ENCODE measurements around the gene EIF3J.

EIF3J gene

GRCh38 chr15:44595656-44596510 is 58.9 kb downstream of the EIF3J start:
- no peak for DNase-seq

DNA sequence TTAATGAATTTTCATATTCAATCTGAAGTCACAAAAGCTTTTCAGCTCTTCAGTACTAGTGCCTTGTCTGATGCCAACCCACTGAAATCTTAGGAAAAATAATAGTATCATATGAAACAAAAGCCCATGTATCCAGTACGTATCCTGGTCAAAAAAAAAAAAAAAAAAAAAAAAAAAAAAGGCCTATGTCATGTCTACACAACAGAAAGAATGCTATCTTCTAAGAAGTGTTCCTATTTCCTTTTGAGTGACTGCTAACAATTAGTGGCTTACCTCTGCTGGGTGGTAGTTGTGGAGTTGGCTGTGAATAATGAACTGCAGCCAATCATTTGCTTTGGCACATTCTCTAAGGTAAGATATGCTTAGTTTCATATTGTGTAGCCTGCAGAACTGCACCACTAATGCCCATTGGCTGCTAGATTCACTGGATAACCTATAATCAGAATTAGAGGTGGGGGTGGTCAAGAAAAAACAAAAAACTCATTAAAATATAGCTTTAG is 59.6 kb downstream of the EIF3J start:
- no peak for DNase-seq

- DNase-seq = no peak
Measured at GRCh38 chr15:44598066-44598465, 61.1 kb downstream of the EIF3J start.

GRCh38 chr15:44598892-44599291 is 61.9 kb downstream of the EIF3J start:
- no peak for DNase-seq

- DNase-seq = no peak
Measured at GRCh38 chr15:44603126-44603525, 66.2 kb downstream of the EIF3J start.

DNA sequence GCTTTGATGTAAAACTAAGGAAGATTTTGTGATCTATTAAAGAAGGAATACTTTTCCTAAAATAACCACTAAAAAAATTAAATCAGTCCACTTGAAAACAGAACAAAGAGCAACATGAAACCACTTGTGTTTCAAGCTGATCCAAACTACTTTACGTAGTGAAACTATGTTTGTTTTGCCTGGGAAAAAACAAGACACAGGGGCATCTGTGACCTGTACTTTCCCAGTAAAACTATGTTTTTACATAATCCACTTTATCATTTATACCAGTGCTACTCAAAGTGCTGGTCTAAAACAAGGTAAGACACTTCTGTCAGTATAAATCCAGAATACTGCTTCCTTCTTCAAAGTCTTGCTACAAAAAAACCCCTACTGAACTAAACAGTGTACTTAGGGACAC is 69.8 kb downstream of the EIF3J start:
- DNase-seq = no peak
